Vagina (tissue), 2 donors: ENCODE measurements around the gene GFI1. TPM values are rescaled to one million over a fixed set of nuclear protein-coding genes. Genes with fewer than 3 reads are reported as not detected.

Experiments
- DNase-seq, 2 donors: peaks; one replicate each; pipeline ENCODE4 v3.0.0-alpha.2; 2017; ENCODE audit errors: extremely low spot score in 2 of 2
- H3K27ac ChIP-seq: fragments of 200-600 bp; sonication (generic); one replicate; pipeline ENCODE4 v1.5.1; 2019
- H3K27me3 ChIP-seq: fragments of 200-600 bp; sonication (generic); one replicate; pipeline ENCODE4 v1.5.1; 2019
- H3K36me3 ChIP-seq, 2 donors: fragments of 200-600 bp; sonication (generic); one replicate each; pipeline ENCODE4 v1.5.1; 2017 to 2019
- H3K4me1 ChIP-seq: fragments of 200-600 bp; sonication (generic); one replicate; pipeline ENCODE4 v1.5.1; 2019
- H3K4me3 ChIP-seq, 2 donors: fragments of 200-600 bp; sonication (generic); 1 replicate in 1 of 2; 2 replicates in 1 of 2; pipeline ENCODE4 v1.5.1; 2016 to 2019
- H3K9me3 ChIP-seq: fragments of 200-600 bp; sonication (generic); one replicate; pipeline ENCODE4 v1.5.1; 2019
- POLR2A ChIP-seq, 2 donors: fragments of 450-650 bp; IDR thresholded peaks; one replicate each; pipeline ENCODE4 v1.6.1; 2017; ENCODE audit warnings: antibody characterized with exemption in 2 of 2, mild to moderate bottlenecking in 2 of 2, moderate library complexity in 2 of 2
- POLR2AphosphoS5 ChIP-seq, 2 donors: sonication (generic); formaldehyde crosslinking; IDR thresholded peaks; one replicate each; pipeline ENCODE4 v1.9.0; 2017; ENCODE audit warnings: antibody characterized with exemption in 2 of 2, mild to moderate bottlenecking in 2 of 2, low read depth in 1 of 2; ENCODE audit not compliant: insufficient read depth in 1 of 2
- intact Hi-C: fragments of 100-400 bp; cut with DNase I; formaldehyde crosslinking; loops from one replicate; pipeline ENCODE4 v1.15.1; 2023
- total RNA-seq: library from RNA; depleted of rRNA; stranded (reverse); fragments of >200 nt; gene quantifications from one replicate; pipeline ENCODE4 v1.2.3, GENCODE V29; 2016
- TF ChIP-seq, protein P1 (sequence below), 3 experiments: fragments of 450-650 bp in 2 of 3; fragments of 200-600 bp in 1 of 3; sonication (generic) in 1 of 3; IDR thresholded peaks; one replicate each; pipeline ENCODE4 v1.5.1; 2017 to 2019; ENCODE audit warnings: antibody characterized with exemption in 3 of 3, mild to moderate bottlenecking in 2 of 3, moderate library complexity in 2 of 3

GFI1 gene
- total RNA-seq, 1 donor from 2014 or later, result 3.9 TPM

DNA sequence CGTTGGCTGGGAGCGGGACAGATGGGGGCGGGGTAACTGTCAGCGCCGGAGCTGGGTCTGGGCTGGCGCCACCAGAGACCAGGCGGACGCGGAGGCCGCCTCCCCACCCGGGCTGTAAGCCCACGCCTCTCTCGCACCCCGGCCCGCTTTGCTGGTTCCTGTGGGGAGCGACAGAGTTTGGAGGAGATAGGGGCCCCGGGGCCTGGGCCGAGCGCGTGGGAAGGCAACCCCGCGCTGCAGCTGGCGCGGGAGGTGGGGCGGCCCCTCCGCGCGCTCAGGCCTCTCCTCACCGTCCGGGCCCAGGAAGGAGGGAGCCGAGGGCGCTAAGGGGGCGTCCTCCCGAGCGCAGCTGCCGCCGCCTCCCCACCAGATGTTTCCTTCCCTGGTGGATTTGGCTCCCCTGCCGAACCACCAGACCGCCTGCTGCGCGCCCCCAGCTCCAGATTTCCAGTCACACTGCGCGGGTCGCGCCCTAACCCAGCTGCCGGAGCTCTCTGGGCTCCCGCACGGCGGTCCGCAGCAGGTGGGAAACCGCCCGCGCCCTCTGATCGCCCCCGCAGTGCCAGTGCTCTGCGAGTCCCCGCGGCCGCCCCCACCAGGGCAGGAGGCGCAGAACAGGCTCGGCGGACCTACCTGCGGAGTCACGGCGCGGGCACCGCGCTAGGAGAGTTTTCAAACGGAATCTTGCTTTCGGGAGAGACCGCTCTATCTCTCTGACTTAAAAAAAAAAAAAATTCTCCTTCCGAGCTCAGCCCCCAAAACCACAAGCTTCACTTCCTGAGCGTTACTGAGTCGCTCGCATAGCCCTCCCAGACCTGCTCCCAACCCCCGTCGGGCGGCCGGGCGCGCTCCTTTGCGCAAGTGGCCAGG lies 1.1 kb downstream of the GFI1 start:
- no peak for DNase-seq
- TF ChIP-seq, protein P1, sequence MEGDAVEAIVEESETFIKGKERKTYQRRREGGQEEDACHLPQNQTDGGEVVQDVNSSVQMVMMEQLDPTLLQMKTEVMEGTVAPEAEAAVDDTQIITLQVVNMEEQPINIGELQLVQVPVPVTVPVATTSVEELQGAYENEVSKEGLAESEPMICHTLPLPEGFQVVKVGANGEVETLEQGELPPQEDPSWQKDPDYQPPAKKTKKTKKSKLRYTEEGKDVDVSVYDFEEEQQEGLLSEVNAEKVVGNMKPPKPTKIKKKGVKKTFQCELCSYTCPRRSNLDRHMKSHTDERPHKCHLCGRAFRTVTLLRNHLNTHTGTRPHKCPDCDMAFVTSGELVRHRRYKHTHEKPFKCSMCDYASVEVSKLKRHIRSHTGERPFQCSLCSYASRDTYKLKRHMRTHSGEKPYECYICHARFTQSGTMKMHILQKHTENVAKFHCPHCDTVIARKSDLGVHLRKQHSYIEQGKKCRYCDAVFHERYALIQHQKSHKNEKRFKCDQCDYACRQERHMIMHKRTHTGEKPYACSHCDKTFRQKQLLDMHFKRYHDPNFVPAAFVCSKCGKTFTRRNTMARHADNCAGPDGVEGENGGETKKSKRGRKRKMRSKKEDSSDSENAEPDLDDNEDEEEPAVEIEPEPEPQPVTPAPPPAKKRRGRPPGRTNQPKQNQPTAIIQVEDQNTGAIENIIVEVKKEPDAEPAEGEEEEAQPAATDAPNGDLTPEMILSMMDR (IDR thresholded peaks at IDR 0.05), result no peak
- peak in 1 of 2 donors; percentile 42 for TF ChIP-seq POLR2AphosphoS5 (IDR thresholded peaks at IDR 0.05; ENCODE audit: insufficient read depth in 1 of 2, low read depth in 1 of 2)
- intact Hi-C loops, result no loop called here
- no peaks in the 10 kb centered on the region for H3K9me3 ChIP-seq
- H3K27ac ChIP-seq, result peak overlapping the region; percentile 12
- no peaks in the 10 kb centered on the region for H3K36me3 ChIP-seq
- peak overlapping the region; percentile 39 to 49 for H3K4me3 ChIP-seq
- H3K4me1 ChIP-seq, result peaks cover 61% of the 10 kb centered on the region
- H3K27me3 ChIP-seq, result peaks cover 38% of the 10 kb centered on the region

DNA sequence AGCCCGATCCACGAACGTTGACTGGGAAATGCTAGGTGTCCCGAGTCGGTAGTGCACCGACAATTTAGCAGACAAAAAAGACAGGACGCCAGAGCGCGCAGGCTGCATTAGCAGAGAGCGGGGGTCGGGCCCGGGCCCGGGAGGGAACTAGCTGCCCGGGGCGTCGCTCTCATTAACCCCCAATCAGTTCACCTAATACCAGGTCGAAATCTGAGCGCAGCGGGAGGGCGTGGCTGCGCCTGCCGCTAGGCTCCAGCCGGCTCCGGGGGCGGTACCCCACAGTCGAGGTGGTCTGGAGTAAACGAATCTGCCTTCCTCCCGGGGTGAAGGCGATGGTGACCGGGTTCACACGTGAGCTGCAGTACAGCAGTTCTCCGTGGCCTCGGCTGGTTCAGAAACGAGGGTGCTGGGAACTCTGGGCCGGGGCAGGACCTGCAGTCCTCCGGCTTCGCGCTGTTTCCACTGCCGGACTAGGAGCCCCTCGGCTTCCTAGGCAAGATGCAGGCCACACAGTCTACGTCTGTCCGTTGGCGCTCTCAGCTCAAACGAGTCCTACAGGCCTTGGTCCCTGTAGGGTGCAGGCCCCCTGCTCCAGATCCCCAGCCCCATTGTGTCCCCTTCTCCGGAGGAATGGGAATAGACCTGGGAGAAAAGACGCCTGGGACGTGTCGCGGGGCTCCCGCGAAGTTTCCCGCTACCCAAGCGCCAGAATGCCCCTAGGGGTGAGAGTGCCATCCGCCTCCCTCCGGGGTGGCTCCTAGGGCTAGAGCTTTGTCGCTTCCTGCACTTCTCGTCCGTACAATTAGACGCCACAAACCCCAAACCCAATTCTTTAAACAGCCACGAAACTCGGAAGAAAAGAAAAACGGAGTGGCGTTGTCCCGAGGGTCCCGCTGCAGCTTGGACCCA lies 2.0 kb downstream of the GFI1 start:
- Histone ChIP-seq H3K27me3 (peaks cover 38% of the 10 kb centered on the region), H3K36me3 (no peaks in the 10 kb centered on the region), H3K4me3 (peak overlapping the region; percentile 39 to 49), H3K9me3 (no peaks in the 10 kb centered on the region), H3K27ac (no peak overlapping the region), H3K4me1 (peaks cover 68% of the 10 kb centered on the region)
- DNase-seq, result no peak
- TF ChIP-seq POLR2AphosphoS5 (IDR thresholded peaks at IDR 0.05; ENCODE audit: insufficient read depth in 1 of 2, low read depth in 1 of 2), result peak in 1 of 2 donors; percentile 32
- no peak for TF ChIP-seq POLR2A (IDR thresholded peaks at IDR 0.05)
- TF ChIP-seq, protein P1 (IDR thresholded peaks at IDR 0.05), result no peak
- intact Hi-C loops, result no loop called here

DNA sequence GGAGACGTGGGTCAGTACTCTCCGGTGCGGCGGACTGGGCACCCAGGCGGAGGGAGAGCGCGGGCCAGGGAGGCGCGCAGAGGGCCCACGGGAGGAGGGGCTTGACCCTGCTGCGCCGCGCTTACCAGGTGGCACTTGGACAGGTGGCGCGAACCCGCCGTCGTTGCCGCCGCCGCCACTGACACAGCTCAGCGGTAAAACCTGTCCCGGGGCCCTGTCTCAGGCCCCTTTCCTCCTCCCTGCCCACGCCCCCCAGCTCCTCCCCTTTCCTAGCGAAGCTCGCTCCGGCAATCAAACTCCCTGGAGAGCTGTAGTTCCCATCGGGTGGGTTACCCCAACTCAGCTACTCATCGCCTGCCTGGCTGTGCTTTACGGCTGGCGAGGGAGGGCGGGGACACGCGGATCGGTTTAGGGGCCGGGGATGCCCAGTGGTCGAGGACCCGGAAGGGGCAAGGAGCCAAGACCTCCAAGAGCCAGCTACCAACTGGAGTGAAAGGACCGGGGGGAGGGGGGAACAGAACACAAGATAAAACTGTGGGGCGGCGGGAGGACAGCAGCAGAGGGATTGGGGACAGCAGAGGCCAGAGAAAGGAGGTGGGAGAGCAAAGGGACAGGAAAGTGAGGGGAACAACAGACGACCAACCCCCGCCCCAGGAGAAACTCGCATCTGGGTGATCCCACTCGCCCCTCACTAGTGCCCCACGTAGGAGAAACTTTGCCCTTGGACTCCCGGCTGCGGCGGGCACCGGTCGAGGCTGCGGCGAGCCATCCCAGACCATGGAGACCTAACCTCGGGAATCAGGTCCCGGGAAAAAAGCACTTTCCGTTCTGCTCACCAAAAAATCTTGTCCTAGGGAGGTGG lies 2.9 kb downstream of the GFI1 start:
- H3K27me3 ChIP-seq, result peaks cover 38% of the 10 kb centered on the region
- intact Hi-C loops, result no loop called here
- H3K27ac ChIP-seq, result no peak overlapping the region
- H3K4me1 ChIP-seq, result peaks cover 68% of the 10 kb centered on the region
- no peak for DNase-seq
- no peaks in the 10 kb centered on the region for H3K36me3 ChIP-seq
- no peak for TF ChIP-seq POLR2A (IDR thresholded peaks at IDR 0.05)
- TF ChIP-seq POLR2AphosphoS5 (IDR thresholded peaks at IDR 0.05; ENCODE audit: insufficient read depth in 1 of 2, low read depth in 1 of 2), result no peak
- TF ChIP-seq, protein P1 (IDR thresholded peaks at IDR 0.05), result no peak
- no peaks in the 10 kb centered on the region for H3K9me3 ChIP-seq
- peak overlapping the region; percentile 39 to 49 for H3K4me3 ChIP-seq

DNA sequence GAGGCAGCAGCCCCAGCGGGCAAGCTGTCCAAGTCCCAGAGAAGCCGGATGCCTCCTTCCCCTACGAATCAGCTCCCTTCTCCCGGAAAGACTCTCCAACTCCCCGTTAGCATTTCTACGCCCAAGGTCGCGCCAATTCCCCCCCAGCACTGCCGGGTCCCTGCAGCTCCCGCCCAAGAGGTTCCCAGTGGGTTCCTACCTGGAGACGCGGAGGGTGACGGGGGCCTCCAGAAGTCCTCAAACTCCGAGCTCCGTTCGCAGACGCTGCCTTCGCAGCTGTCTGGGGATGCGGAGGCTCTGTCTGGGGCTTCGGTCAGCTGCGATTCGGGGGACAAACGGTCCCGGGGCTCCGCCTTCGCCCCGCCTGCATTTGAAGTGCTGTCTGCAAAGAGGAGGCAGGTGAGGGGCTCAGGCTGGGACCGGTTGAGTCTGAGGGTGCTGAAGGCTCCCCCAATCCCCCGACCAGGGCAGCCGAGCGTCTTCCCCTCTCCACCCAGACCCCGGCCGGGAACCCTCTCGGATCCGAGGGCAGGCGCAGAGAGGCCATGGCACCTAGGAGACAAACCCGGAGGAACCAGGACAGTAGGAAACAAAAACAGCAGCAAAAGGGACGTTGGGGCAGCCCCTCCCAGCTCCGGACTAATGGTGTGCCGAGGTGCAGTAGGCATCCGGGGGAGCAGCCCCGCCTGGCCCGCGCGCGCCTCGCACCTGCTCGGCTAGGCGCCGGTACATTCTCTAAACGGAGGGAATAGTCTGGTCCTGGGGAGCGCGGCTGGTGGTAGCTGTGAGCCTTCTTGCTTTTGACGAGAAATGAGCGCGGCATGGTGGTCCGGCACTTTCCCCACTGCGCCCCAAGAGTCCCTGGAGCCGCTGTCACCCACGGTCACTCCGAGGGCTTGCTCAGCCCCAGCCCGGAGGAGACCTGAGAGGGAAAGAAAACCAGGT lies 3.8 kb downstream of the GFI1 start:
- DNase-seq, result no peak
- H3K36me3 ChIP-seq, result no peaks in the 10 kb centered on the region
- TF ChIP-seq POLR2A (IDR thresholded peaks at IDR 0.05) (no peak), POLR2AphosphoS5 (IDR thresholded peaks at IDR 0.05; ENCODE audit: insufficient read depth in 1 of 2, low read depth in 1 of 2) (no peak)
- no peak overlapping the region for H3K27ac ChIP-seq
- intact Hi-C loops, result no loop called here
- H3K27me3 ChIP-seq, result peaks cover 38% of the 10 kb centered on the region
- peaks cover 68% of the 10 kb centered on the region for H3K4me1 ChIP-seq
- peak overlapping the region; percentile 39 to 49 for H3K4me3 ChIP-seq
- H3K9me3 ChIP-seq, result no peaks in the 10 kb centered on the region
